Body of pancreas (tissue), 4 donors: ENCODE measurements around the gene WNT3A. TPM values are rescaled to one million over a fixed set of nuclear protein-coding genes. Genes with fewer than 3 reads are reported as not detected.

Experiments
- ATAC-seq: fragments of 150-250 bp; one replicate; pipeline ENCODE4 v1.9.1; 2016
- DNase-seq, 4 donors: peaks; one replicate each; pipeline ENCODE4 v3.0.0-alpha.2; 2019
- H3K27ac ChIP-seq, 4 donors: fragments of 200-600 bp; sonication (generic); 1 replicate in 3 of 4; 2 replicates in 1 of 4; pipeline versions ENCODE4 v1.5.1 to v1.6.1; 2016 to 2019; ENCODE audit warnings: mild to moderate bottlenecking in 1 of 4, mixed read lengths in 1 of 4, moderate library complexity in 1 of 4
- H3K27me3 ChIP-seq, 2 donors: fragments of 200-600 bp; sonication (generic); one replicate each; pipeline ENCODE4 v1.6.0; 2016; ENCODE audit warnings: mild to moderate bottlenecking in 1 of 2
- H3K36me3 ChIP-seq, 2 donors: fragments of 200-600 bp; sonication (generic); replicated peaks in 1 of 2; 2 replicates each; pipeline ENCODE4 v1.5.1; 2016; ENCODE audit warnings: low read depth in 2 of 2; ENCODE audit not compliant: insufficient read depth in 1 of 2
- H3K4me1 ChIP-seq: fragments of 200-600 bp; sonication (generic); one replicate; pipeline ENCODE4 v1.6.0; 2016
- H3K4me3 ChIP-seq, 2 donors: fragments of 200-600 bp; sonication (generic); 1 replicate in 1 of 2; 2 replicates in 1 of 2; pipeline ENCODE4 v1.5.1; 2016 to 2019
- H3K9me3 ChIP-seq, 3 donors: fragments of 200-600 bp; sonication (generic); 1 replicate in 2 of 3; 2 replicates in 1 of 3; pipeline ENCODE4 v1.5.1; 2016
- CTCF ChIP-seq, 7 experiments: fragments of 450-650 bp in 4 of 7; fragments of 200-600 bp in 3 of 7; sonication (generic) in 3 of 7; IDR thresholded peaks; one replicate each; pipeline ENCODE4 v1.5.1; 2016 to 2019; ENCODE audit warnings: antibody characterized with exemption in 7 of 7
- POLR2A ChIP-seq, 3 donors: fragments of 450-650 bp; IDR thresholded peaks; one replicate each; pipeline ENCODE4 v1.6.1; 2016; ENCODE audit warnings: antibody characterized with exemption in 3 of 3, mild to moderate bottlenecking in 2 of 3
- WGBS, 2 donors: methylation state at CpG; one replicate each; pipeline ENCODE4 v1.1.5; 2017; 5-methylcytosine and 5-hydroxymethylcytosine counted together
- intact Hi-C: fragments of 100-400 bp; cut with DNase I; formaldehyde crosslinking; loops from one replicate; pipeline ENCODE4 v1.15.1; 2023
- total RNA-seq, 2 donors: library from RNA; depleted of rRNA; stranded (reverse); fragments of >200 nt; gene quantifications; one replicate each; pipeline ENCODE4 v1.1.0, GENCODE V29; 2016

WNT3A gene
- total RNA-seq, 2 donors from 2014 or later, result not detected

GRCh38 chr1:228043281-228043848, 36.6 kb downstream of the WNT3A start:
- no peak for ATAC-seq
- TF ChIP-seq CTCF (IDR thresholded peaks at IDR 0.05) (no peak), POLR2A (IDR thresholded peaks at IDR 0.05) (no peak)
- no peak overlapping the region for H3K4me3 ChIP-seq
- peaks cover 0 to 4% of the 10 kb centered on the region in 2 donors for H3K27me3 ChIP-seq
- intact Hi-C loops, result no loop called here
- H3K27ac ChIP-seq, result no peak overlapping the region
- H3K36me3 ChIP-seq, result no peaks in the 10 kb centered on the region
- no peaks in the 10 kb centered on the region for H3K9me3 ChIP-seq
- H3K4me1 ChIP-seq, result no peaks in the 10 kb centered on the region
- no peak for DNase-seq
- WGBS, 2 donors, result 37 to 41% methylated on average over 5 to 7 of the region's 7 CpGs

GRCh38 chr1:228044961-228045360, 38.2 kb downstream of the WNT3A start:
- TF ChIP-seq CTCF (IDR thresholded peaks at IDR 0.05) (no peak), POLR2A (IDR thresholded peaks at IDR 0.05) (no peak)
- no peaks in the 10 kb centered on the region for H3K36me3 ChIP-seq
- intact Hi-C loops, result no loop called here
- 38 to 41% methylated on average over 1 to 3 of the region's 3 CpGs for WGBS, 2 donors
- H3K27me3 ChIP-seq, result no peaks in the 10 kb centered on the region
- H3K4me3 ChIP-seq, result no peak overlapping the region
- ATAC-seq, result no peak
- DNase-seq, result no peak
- no peaks in the 10 kb centered on the region for H3K4me1 ChIP-seq
- H3K27ac ChIP-seq, result no peak overlapping the region
- H3K9me3 ChIP-seq, result no peaks in the 10 kb centered on the region

GRCh38 chr1:228045405-228045804, 38.6 kb downstream of the WNT3A start:
- no peak for DNase-seq

GRCh38 chr1:228045871-228046270, 39.1 kb downstream of the WNT3A start:
- intact Hi-C loops, result no loop called here
- Histone ChIP-seq H3K9me3 (no peaks in the 10 kb centered on the region), H3K27ac (no peak overlapping the region), H3K36me3 (no peaks in the 10 kb centered on the region), H3K4me3 (no peak overlapping the region), H3K4me1 (no peaks in the 10 kb centered on the region), H3K27me3 (no peaks in the 10 kb centered on the region)
- 71 to 83% methylated on average over 5 to 9 of the region's 9 CpGs for WGBS, 2 donors
- no peak for TF ChIP-seq CTCF (IDR thresholded peaks at IDR 0.05)
- no peak for TF ChIP-seq POLR2A (IDR thresholded peaks at IDR 0.05)
- no peak for DNase-seq
- no peak for ATAC-seq

More at GRCh38 chr1:228045405-228045804, 38.6 kb downstream of the WNT3A start:
- Histone ChIP-seq H3K27ac (no peak overlapping the region), H3K4me3 (no peak overlapping the region), H3K4me1 (no peaks in the 10 kb centered on the region), H3K9me3 (no peaks in the 10 kb centered on the region), H3K27me3 (no peaks in the 10 kb centered on the region), H3K36me3 (no peaks in the 10 kb centered on the region)
- no peak for ATAC-seq
- WGBS, 2 donors, result 70 to 85% methylated on average over 6 to 7 of the region's 7 CpGs
- TF ChIP-seq POLR2A (IDR thresholded peaks at IDR 0.05) (no peak), CTCF (IDR thresholded peaks at IDR 0.05) (no peak)
- intact Hi-C loops, result no loop called here
